Heart left ventricle (tissue), 16 donors: ENCODE results near the gene MAPT. TPM values are rescaled to one million over a fixed set of nuclear protein-coding genes. Genes with fewer than 3 reads are reported as not detected.

Experiments used
- ATAC-seq, 4 donors: fragments of 200-7000 bp; cut with Tn5 transposase; one replicate each; pipeline ENCODE4 v1.9.1; 2020 to 2022; ENCODE audit warnings: moderate library complexity in 4 of 4, mild to moderate bottlenecking in 3 of 4, moderate number of reproducible peaks in 1 of 4
- DNase-seq, 5 donors: peaks; one replicate each; pipeline ENCODE4 v3.0.0-alpha.2; 2020
- H3K27ac ChIP-seq, 12 donors: fragments of 200-600 bp; sonication (generic) in 4 of 12; one replicate each; pipeline versions ENCODE4 v1.5.0 to v1.8.0; 2016 to 2022; ENCODE audit warnings: mild to moderate bottlenecking in 2 of 12
- H3K27me3 ChIP-seq, 9 donors: fragments of 200-600 bp; sonication (generic) in 2 of 9; one replicate each; pipeline versions ENCODE4 v1.5.1 to v1.8.0; 2016 to 2022; ENCODE audit warnings: mild to moderate bottlenecking in 3 of 9
- H3K36me3 ChIP-seq, 9 donors: fragments of 200-600 bp; sonication (generic) in 2 of 9; one replicate each; pipeline versions ENCODE4 v1.5.0 to v1.8.0; 2018 to 2022; ENCODE audit warnings: mild to moderate bottlenecking in 2 of 9
- H3K4me1 ChIP-seq, 12 donors: fragments of 200-600 bp; sonication (generic) in 4 of 12; one replicate each; pipeline versions ENCODE4 v1.5.0 to v1.8.0; 2016 to 2022; ENCODE audit warnings: mild to moderate bottlenecking in 3 of 12
- H3K4me3 ChIP-seq, 12 donors: fragments of 200-600 bp; sonication (generic) in 4 of 12; one replicate each; pipeline versions ENCODE4 v1.5.0 to v1.8.0; 2017 to 2022; ENCODE audit warnings: mild to moderate bottlenecking in 9 of 12, moderate library complexity in 4 of 12
- H3K9me3 ChIP-seq, 12 donors: fragments of 200-600 bp; sonication (generic) in 4 of 12; one replicate each; pipeline versions ENCODE4 v1.5.0 to v1.8.0; 2016 to 2022; ENCODE audit warnings: mild to moderate bottlenecking in 1 of 12
- CTCF ChIP-seq, 12 donors: fragments of 200-600 bp; sonication (generic) in 4 of 12; IDR thresholded peaks; one replicate each; pipeline versions ENCODE4 v1.5.0 to v1.8.0; 2018 to 2022; ENCODE audit warnings: antibody characterized with exemption in 12 of 12, mild to moderate bottlenecking in 5 of 12
- POLR2A ChIP-seq, 2 donors: fragments of 450-650 bp; IDR thresholded peaks; one replicate each; pipeline ENCODE4 v1.6.1; 2017; ENCODE audit warnings: antibody characterized with exemption in 2 of 2, mild to moderate bottlenecking in 2 of 2, moderate library complexity in 2 of 2
- WGBS, 4 donors: extraction: QIAGEN DNeasy Blood & Tissue Kit in 2 of 4; methylation state at CpG; one replicate each; pipeline versions ENCODE4 v1.1.5 to v1.1.7; 2013 to 2018; 5-methylcytosine and 5-hydroxymethylcytosine counted together
- intact Hi-C, 10 donors: fragments of 100-400 bp; cut with DNase I; formaldehyde crosslinking; loops; one replicate each; pipeline versions ENCODE4 v1.11.1 to v1.14.2; 2022
- polyA plus RNA-seq, 2 donors: library from polyadenylated mRNA; stranded (reverse); fragments of 200-250 nt; gene quantifications; one replicate each; pipeline ENCODE4 v1.2.3, GENCODE V29; 2013
- total RNA-seq, 9 donors: library from RNA; depleted of rRNA in 2 of 9; stranded (reverse); fragments of >200 nt in 2 of 9; fragmentation: NEBNext Ultra II Directional in 3 of 9; extraction: Animal tissue kit (Norgen Biotek cat#: 25700) in 3 of 9; gene quantifications; one replicate each; pipeline versions ENCODE4 v1.1.0 to v1.2.4, GENCODE V29; 2016 to 2023
- donor health status: ischemic (EF 13 %, LVEDD 7.1; RV severe dilation, severe dysfunction).
- donor health status: healthy with polysubstance abuse.
- donor health status: DM: no; HTN: yes; CAD: no.
- donor health status: DM: no; HTN: no; CAD: no.
- donor health status: ischemic (EF 25% LVEDD 6.9; RV normal size, moderate dysfunction).
- donor health status: ischemic (EF 25% LVEDD 5.7; RV mildly dilated, moderate dysfunction).
- donor health status: healthy.
- donor health status: DM: yes; HTN: yes; CAD: no.
- donor health status: ischemic (EF 35%, LVEDD 5.7; RV mildly dilated, moderate dysfunction).
- donor health status: nonischemic (EF 11% LVEDD 7.7; RV severe dilation, severe dysfunction).
- donor health status: DM: yes; HTN: yes; CAD: no.
- donor health status: PGD.
- donor health status: ischemic (EF 29% LVEDD 5.4; RV normal size, mild dysfunction).
- donor health status: nonischemic (EF 23%, LVEDD 6.1; RV moderate dilation, normal function).

MAPT gene
- total and polyA plus RNA-seq, 11 donors: 2.9 to 70.4 (median 29.3) TPM

- H3K4me1 ChIP-seq: no peaks in the 10 kb centered on the region
- TF ChIP-seq CTCF (IDR thresholded peaks at IDR 0.05): no peak
- TF ChIP-seq POLR2A (IDR thresholded peaks at IDR 0.05): no peak
- H3K36me3 ChIP-seq: peaks cover 0 to 3% (median 0%) of the 10 kb centered on the region in 9 donors
- WGBS, 4 donors: 86 to 88% (median 87%) methylated on average over 9 of the region's 9 CpGs
- no peaks in the 10 kb centered on the region for H3K27me3 ChIP-seq
- DNase-seq (no peak), ATAC-seq (no peak)
- H3K9me3 ChIP-seq: no peaks in the 10 kb centered on the region
- no peak overlapping the region for H3K4me3 ChIP-seq
- H3K27ac ChIP-seq: no peak overlapping the region
- intact Hi-C loops: no loop called here
Observed at GRCh38 chr17:45958994-45959665, 64.8 kb downstream of the MAPT start.

- Histone ChIP-seq H3K4me3 (no peak overlapping the region), H3K27me3 (no peaks in the 10 kb centered on the region), H3K27ac (no peak overlapping the region), H3K36me3 (peaks cover 0 to 3% (median 0%) of the 10 kb centered on the region in 9 donors), H3K9me3 (no peaks in the 10 kb centered on the region), H3K4me1 (no peaks in the 10 kb centered on the region)
- TF ChIP-seq POLR2A (IDR thresholded peaks at IDR 0.05) (no peak), CTCF (IDR thresholded peaks at IDR 0.05) (no peak)
- ATAC-seq (no peak), DNase-seq (no peak)
- 73 to 83% (median 80%) methylated on average over 4 of the region's 4 CpGs for WGBS, 4 donors
- intact Hi-C loops: no loop called here
Observed at GRCh38 chr17:45960311-45960710, 66.0 kb downstream of the MAPT start.

- Histone ChIP-seq H3K36me3 (peaks cover 0 to 3% (median 0%) of the 10 kb centered on the region in 9 donors), H3K27me3 (no peaks in the 10 kb centered on the region), H3K27ac (no peak overlapping the region), H3K4me1 (no peaks in the 10 kb centered on the region), H3K9me3 (no peaks in the 10 kb centered on the region), H3K4me3 (no peak overlapping the region)
- WGBS, 4 donors: 73 to 80% (median 75%) methylated on average over 6 of the region's 6 CpGs
- DNase-seq (no peak), ATAC-seq (no peak)
- no peak for TF ChIP-seq CTCF (IDR thresholded peaks at IDR 0.05)
- intact Hi-C loops: no loop called here
Observed at GRCh38 chr17:45961206-45961605, 66.9 kb downstream of the MAPT start.

GRCh38 chr17:45962221-45962972 is 68.0 kb downstream of the MAPT start:
- WGBS, 4 donors: 91 to 93% (median 92%) methylated on average over 12 of the region's 12 CpGs
- intact Hi-C loops: no loop called here
- ATAC-seq (no peak), DNase-seq (no peak)
- Histone ChIP-seq H3K4me3 (no peak overlapping the region), H3K36me3 (peaks cover 0 to 3% (median 0%) of the 10 kb centered on the region in 9 donors), H3K9me3 (no peaks in the 10 kb centered on the region), H3K4me1 (no peaks in the 10 kb centered on the region), H3K27me3 (no peaks in the 10 kb centered on the region), H3K27ac (no peak overlapping the region)
- TF ChIP-seq CTCF (IDR thresholded peaks at IDR 0.05): no peak
- no peak for TF ChIP-seq POLR2A (IDR thresholded peaks at IDR 0.05)
